ENCODE results near the gene CNTNAP4. TPM values are rescaled to one million over a fixed set of nuclear protein-coding genes. Genes with fewer than 3 reads are reported as not detected.

CNTNAP4 gene
- polyA plus RNA-seq, 1 donor from 2014 or later = 75.8 TPM

GRCh38 chr16:76311260-76311659, 34.1 kb downstream of the CNTNAP4 start (continued):
- TF ChIP-seq MXI1 (conservative IDR thresholded peaks at IDR 0.05; ENCODE audit: poor library complexity, severe bottlenecking) = no peak

- Histone ChIP-seq H2AFZ (ENCODE audit: low read depth, low read length) (no peak overlapping the region), H3K79me2 (replicated peaks; ENCODE audit: insufficient read depth, low read length) (no peaks in the 10 kb centered on the region), H3K4me3 (ENCODE audit: low read length) (no peak overlapping the region), H3K9me3 (ENCODE audit: low read length) (no peaks in the 10 kb centered on the region), H3K9me2 (ENCODE audit: insufficient read depth, low read length) (no peaks in the 10 kb centered on the region), H3K27ac (ENCODE audit: low read length) (no peak overlapping the region), H3K4me2 (ENCODE audit: low read length) (no peak overlapping the region), H3K27me3 (ENCODE audit: insufficient read depth, low read depth, low read length) (no peaks in the 10 kb centered on the region), H3F3A (ENCODE audit: insufficient read depth, low read length, poor library complexity, severe bottlenecking) (no peaks in the 10 kb centered on the region), H4K20me1 (ENCODE audit: insufficient read depth) (no peaks in the 10 kb centered on the region), H3K9ac (ENCODE audit: low read length) (no peak overlapping the region), H3K36me3 (ENCODE audit: insufficient read depth, low read length) (no peaks in the 10 kb centered on the region)
- TF ChIP-seq POLR2AphosphoS5 (IDR thresholded peaks at IDR 0.05) = no peak
- no peak for TF ChIP-seq TAF1 (IDR thresholded peaks at IDR 0.05; ENCODE audit: low read depth)
- no peak for TF ChIP-seq RAD21 (conservative IDR thresholded peaks at IDR 0.05)
- TF ChIP-seq CTCF (IDR thresholded peaks at IDR 0.05; ENCODE audit: poor library complexity, severe bottlenecking) = no peak
- no peak for TF ChIP-seq SMC3 (conservative IDR thresholded peaks at IDR 0.05; ENCODE audit: poor library complexity)
- TF ChIP-seq MXI1 (conservative IDR thresholded peaks at IDR 0.05; ENCODE audit: poor library complexity, severe bottlenecking) = no peak
- TF ChIP-seq EP300 (conservative IDR thresholded peaks at IDR 0.05; ENCODE audit: poor library complexity, severe bottlenecking) = no peak
- TF ChIP-seq REST (IDR thresholded peaks at IDR 0.05; ENCODE audit: borderline replicate concordance) = no peak
- no peak for TF ChIP-seq EZH2 (IDR thresholded peaks at IDR 0.05; ENCODE audit: borderline replicate concordance, insufficient read depth, low read length, poor library complexity, severe bottlenecking)
Measured at GRCh38 chr16:76318565-76318964, 41.4 kb downstream of the CNTNAP4 start.

GRCh38 chr16:76329106-76329505, 51.9 kb downstream of the CNTNAP4 start:
- no peak overlapping the region for H2AFZ ChIP-seq (ENCODE audit: low read depth, low read length)
- H3K79me2 ChIP-seq (replicated peaks; ENCODE audit: insufficient read depth, low read length) = no peaks in the 10 kb centered on the region
- no peaks in the 10 kb centered on the region for H4K20me1 ChIP-seq (ENCODE audit: insufficient read depth)
- H3K9ac ChIP-seq (ENCODE audit: low read length) = no peak overlapping the region
- no peaks in the 10 kb centered on the region for H3K27me3 ChIP-seq (ENCODE audit: insufficient read depth, low read depth, low read length)
- no peaks in the 10 kb centered on the region for H3K36me3 ChIP-seq (ENCODE audit: insufficient read depth, low read length)
- no peak overlapping the region for H3K27ac ChIP-seq (ENCODE audit: low read length)
- no peak overlapping the region for H3K4me3 ChIP-seq (ENCODE audit: low read length)
- TF ChIP-seq RAD21 (conservative IDR thresholded peaks at IDR 0.05) = no peak
- no peak for TF ChIP-seq SMC3 (conservative IDR thresholded peaks at IDR 0.05; ENCODE audit: poor library complexity)
- no peak for TF ChIP-seq CTCF (IDR thresholded peaks at IDR 0.05; ENCODE audit: poor library complexity, severe bottlenecking)
- no peak for TF ChIP-seq REST (IDR thresholded peaks at IDR 0.05; ENCODE audit: borderline replicate concordance)
- TF ChIP-seq EP300 (conservative IDR thresholded peaks at IDR 0.05; ENCODE audit: poor library complexity, severe bottlenecking) = no peak
- no peak for TF ChIP-seq EZH2 (IDR thresholded peaks at IDR 0.05; ENCODE audit: borderline replicate concordance, insufficient read depth, low read length, poor library complexity, severe bottlenecking)
- no peak for TF ChIP-seq TAF1 (IDR thresholded peaks at IDR 0.05; ENCODE audit: low read depth)
- no peak for TF ChIP-seq POLR2AphosphoS5 (IDR thresholded peaks at IDR 0.05)
- H3K4me2 ChIP-seq (ENCODE audit: low read length) = no peak overlapping the region
- no peaks in the 10 kb centered on the region for H3F3A ChIP-seq (ENCODE audit: insufficient read depth, low read length, poor library complexity, severe bottlenecking)
- no peaks in the 10 kb centered on the region for H3K9me2 ChIP-seq (ENCODE audit: insufficient read depth, low read length)
- H3K9me3 ChIP-seq (ENCODE audit: low read length) = no peaks in the 10 kb centered on the region

All from neural cell (in vitro differentiated cells).